Tibial artery (tissue), 4 donors: Measurements from ENCODE around the gene LCE2B.
"Not testable (repeated sequence)": the region's sequence is repeated elsewhere in the genome, so short reads cannot be mapped to it uniquely, and the experiment has no call there.

Source experiments
- DNase-seq, 2 donors: peaks; one replicate each; pipeline ENCODE4 v3.0.0-alpha.2; 2019
- H3K27ac ChIP-seq, 2 donors: fragments of 200-600 bp; sonication (generic) in 1 of 2; 1 replicate in 1 of 2; 2 replicates in 1 of 2; pipeline ENCODE4 v1.5.1; 2018 to 2019; ENCODE audit warnings: mild to moderate bottlenecking in 1 of 2
- H3K27me3 ChIP-seq, 2 donors: fragments of 200-600 bp; sonication (generic) in 1 of 2; one replicate each; pipeline versions ENCODE4 v1.5.1 to v1.6.0; 2016 to 2019
- H3K36me3 ChIP-seq, 3 donors: fragments of 200-600 bp; sonication (generic) in 2 of 3; one replicate each; pipeline ENCODE4 v1.5.1; 2016 to 2019; ENCODE audit warnings: mild to moderate bottlenecking in 2 of 3
- H3K4me1 ChIP-seq, 4 donors: fragments of 200-600 bp; sonication (generic) in 2 of 4; 1 replicate in 3 of 4; 2 replicates in 1 of 4; pipeline ENCODE4 v1.5.1; 2016 to 2019
- H3K4me3 ChIP-seq, 2 donors: fragments of 200-600 bp; sonication (generic) in 1 of 2; 1 replicate in 1 of 2; 2 replicates in 1 of 2; pipeline ENCODE4 v1.5.1; 2018 to 2019; ENCODE audit warnings: mild to moderate bottlenecking in 2 of 2
- H3K9me3 ChIP-seq, 3 donors: fragments of 200-600 bp; sonication (generic) in 1 of 3; one replicate each; pipeline ENCODE4 v1.5.1; 2016 to 2019
- CTCF ChIP-seq, 2 experiments: fragments of 200-600 bp in 1 of 2; fragments of 450-650 bp in 1 of 2; IDR thresholded peaks; one replicate each; pipeline ENCODE4 v1.5.1; 2017 to 2019; ENCODE audit warnings: antibody characterized with exemption in 2 of 2, mild to moderate bottlenecking in 1 of 2, moderate library complexity in 1 of 2
- intact Hi-C: fragments of 100-400 bp; cut with DNase I; formaldehyde crosslinking; loops from one replicate; pipeline ENCODE4 v1.15.0; 2023; ENCODE audit warnings: low total_unique reads

The LCE2B gene

GRCh38 chr1:152656459-152656858, 29.5 kb upstream of the LCE2B start:
- Histone ChIP-seq H3K4me1 (no peaks in the 10 kb centered on the region), H3K36me3 (no peaks in the 10 kb centered on the region), H3K9me3 (no peaks in the 10 kb centered on the region), H3K27me3 (no peaks in the 10 kb centered on the region), H3K27ac (no peak overlapping the region), H3K4me3 (no peak overlapping the region)
- TF ChIP-seq CTCF (IDR thresholded peaks at IDR 0.05): no peak
- intact Hi-C loops: no loop called here
- no peak for DNase-seq

GRCh38 chr1:152657677-152658076, 28.2 kb upstream of the LCE2B start:
- Histone ChIP-seq H3K27ac (no peak overlapping the region), H3K4me3 (no peak overlapping the region), H3K36me3 (no peaks in the 10 kb centered on the region), H3K27me3 (no peaks in the 10 kb centered on the region), H3K4me1 (no peaks in the 10 kb centered on the region), H3K9me3 (no peaks in the 10 kb centered on the region)
- DNase-seq: no peak
- intact Hi-C loops: no loop called here
- no peak for TF ChIP-seq CTCF (IDR thresholded peaks at IDR 0.05)

GRCh38 chr1:152658649-152659048, 27.3 kb upstream of the LCE2B start:
- Histone ChIP-seq H3K27ac (no peak overlapping the region), H3K4me1 (no peaks in the 10 kb centered on the region), H3K9me3 (no peaks in the 10 kb centered on the region), H3K36me3 (no peaks in the 10 kb centered on the region), H3K4me3 (no peak overlapping the region), H3K27me3 (no peaks in the 10 kb centered on the region)
- no peak for DNase-seq
- intact Hi-C loops: no loop called here
- no peak for TF ChIP-seq CTCF (IDR thresholded peaks at IDR 0.05)

DNA sequence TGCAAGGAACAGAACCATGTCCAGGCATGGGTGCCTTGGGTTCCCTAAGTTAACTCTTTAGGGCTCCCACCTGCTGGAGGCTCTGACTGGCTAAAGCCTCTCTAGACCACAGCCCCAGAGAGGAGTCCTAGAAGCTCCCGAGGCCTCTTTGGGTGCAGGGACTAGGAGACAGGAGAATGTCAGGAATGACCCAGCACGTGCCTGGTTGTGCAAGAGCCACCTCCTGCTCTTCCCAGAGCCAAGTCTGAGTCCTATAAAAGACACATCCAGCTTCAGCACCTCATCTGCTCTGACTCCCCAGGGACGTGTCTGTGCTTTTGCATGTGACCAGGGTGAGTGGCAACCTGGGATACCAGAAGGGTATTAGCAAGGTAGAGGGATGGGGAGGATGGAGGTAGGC, 22.8 kb upstream of the LCE2B start, which contains the start of gene LCE2D:
LCE2D (plus strand) TSS at position 283 of the 400 bp plus-strand sequence. CDS start 726 bp downstream, outside the sequence.
- H3K4me1 ChIP-seq: no peaks in the 10 kb centered on the region
- intact Hi-C loops: no loop called here
- H3K9me3 ChIP-seq: no peaks in the 10 kb centered on the region
- H3K36me3 ChIP-seq: no peaks in the 10 kb centered on the region
- TF ChIP-seq CTCF (IDR thresholded peaks at IDR 0.05): no peak
- no peak for DNase-seq
- no peak within 1 kb of the TSS for H3K27ac ChIP-seq
- H3K27me3 ChIP-seq: peaks cover 0 to 3% of the 10 kb centered on the region in 2 donors
- H3K4me3 ChIP-seq: no peak within 1 kb of the TSS

- intact Hi-C loops, H3K27ac ChIP-seq, H3K27me3 ChIP-seq, DNase-seq, H3K9me3 ChIP-seq, H3K4me1 ChIP-seq, H3K36me3 ChIP-seq, H3K4me3 ChIP-seq: not testable (repeated sequence)
These were observed 19.8 kb upstream of the LCE2B start for GRCh38 chr1:152666171-152666570.

GRCh38 chr1:152667648-152668047, 18.3 kb upstream of the LCE2B start:
- peaks cover 0 to 3% of the 10 kb centered on the region in 2 donors for H3K27me3 ChIP-seq
- no peak for TF ChIP-seq CTCF (IDR thresholded peaks at IDR 0.05)
- H3K4me1 ChIP-seq: no peaks in the 10 kb centered on the region
- H3K27ac ChIP-seq: no peak overlapping the region
- H3K36me3 ChIP-seq: no peaks in the 10 kb centered on the region
- intact Hi-C loops: no loop called here
- no peak for DNase-seq
- no peak overlapping the region for H3K4me3 ChIP-seq
- no peaks in the 10 kb centered on the region for H3K9me3 ChIP-seq
